Peyer's patch (tissue), 4 donors: Measurements from ENCODE around the gene DRAXIN.

Experiments used
- POLR2A ChIP-seq, 2 donors: fragments of 450-650 bp; IDR thresholded peaks; one replicate each; pipeline ENCODE4 v1.5.1; 2017; ENCODE audit warnings: antibody characterized with exemption in 2 of 2, mild to moderate bottlenecking in 2 of 2, moderate library complexity in 2 of 2
- TF ChIP-seq, protein P1 (sequence below), 6 experiments: fragments of 450-650 bp in 4 of 6; fragments of 200-600 bp in 2 of 6; sonication (generic) in 1 of 6; IDR thresholded peaks; one replicate each; pipeline ENCODE4 v1.5.1; 2017 to 2019; ENCODE audit warnings: antibody characterized with exemption in 6 of 6, mild to moderate bottlenecking in 3 of 6, moderate library complexity in 1 of 6

DNA sequence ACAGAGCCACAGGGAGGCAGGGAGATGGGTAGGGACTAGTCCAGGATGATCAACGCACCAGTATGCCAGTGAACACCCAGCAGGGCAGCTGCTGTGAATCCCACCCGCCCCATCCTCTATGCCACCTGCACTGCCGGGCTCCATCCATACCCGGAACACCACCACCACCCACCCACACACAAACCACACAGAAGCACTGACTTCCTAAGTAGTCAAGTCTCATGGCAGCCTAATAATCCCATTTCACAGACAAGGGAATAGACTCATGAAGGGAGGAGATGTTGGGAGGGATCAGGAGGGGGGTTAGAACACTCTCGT is 6.3 kb downstream of the DRAXIN start:
- TF ChIP-seq, protein P1, sequence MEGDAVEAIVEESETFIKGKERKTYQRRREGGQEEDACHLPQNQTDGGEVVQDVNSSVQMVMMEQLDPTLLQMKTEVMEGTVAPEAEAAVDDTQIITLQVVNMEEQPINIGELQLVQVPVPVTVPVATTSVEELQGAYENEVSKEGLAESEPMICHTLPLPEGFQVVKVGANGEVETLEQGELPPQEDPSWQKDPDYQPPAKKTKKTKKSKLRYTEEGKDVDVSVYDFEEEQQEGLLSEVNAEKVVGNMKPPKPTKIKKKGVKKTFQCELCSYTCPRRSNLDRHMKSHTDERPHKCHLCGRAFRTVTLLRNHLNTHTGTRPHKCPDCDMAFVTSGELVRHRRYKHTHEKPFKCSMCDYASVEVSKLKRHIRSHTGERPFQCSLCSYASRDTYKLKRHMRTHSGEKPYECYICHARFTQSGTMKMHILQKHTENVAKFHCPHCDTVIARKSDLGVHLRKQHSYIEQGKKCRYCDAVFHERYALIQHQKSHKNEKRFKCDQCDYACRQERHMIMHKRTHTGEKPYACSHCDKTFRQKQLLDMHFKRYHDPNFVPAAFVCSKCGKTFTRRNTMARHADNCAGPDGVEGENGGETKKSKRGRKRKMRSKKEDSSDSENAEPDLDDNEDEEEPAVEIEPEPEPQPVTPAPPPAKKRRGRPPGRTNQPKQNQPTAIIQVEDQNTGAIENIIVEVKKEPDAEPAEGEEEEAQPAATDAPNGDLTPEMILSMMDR (IDR thresholded peaks at IDR 0.05): no peak
- no peak for TF ChIP-seq POLR2A (IDR thresholded peaks at IDR 0.05)
